ENCODE data around the gene SLC9A9.
"Not testable (repeated sequence)": the region's sequence is repeated elsewhere in the genome, so short reads cannot be mapped to it uniquely, and the experiment has no call there.

SLC9A9 gene

GRCh38 chr3:143535994-143536784 is 312.1 kb downstream of the SLC9A9 start:
- no peak for DNase-seq

GRCh38 chr3:143533391-143533790 is 314.9 kb downstream of the SLC9A9 start:
- DNase-seq: no peak

GRCh38 chr3:143532091-143532490 is 316.2 kb downstream of the SLC9A9 start:
- DNase-seq: no peak

GRCh38 chr3:143531101-143531500 is 317.2 kb downstream of the SLC9A9 start:
- no peak for DNase-seq

- DNase-seq: no peak
Measured at GRCh38 chr3:143529798-143530197, 318.5 kb downstream of the SLC9A9 start.

GRCh38 chr3:143529018-143529478 is 319.2 kb downstream of the SLC9A9 start:
- no peak for DNase-seq

GRCh38 chr3:143526011-143526545 is 322.2 kb downstream of the SLC9A9 start:
- no peak for DNase-seq

- DNase-seq: no peak
Measured at GRCh38 chr3:143525408-143525807, 322.9 kb downstream of the SLC9A9 start.

- no peak for DNase-seq
Measured at GRCh38 chr3:143521803-143522202, 326.5 kb downstream of the SLC9A9 start.

- DNase-seq: not testable (repeated sequence)
Measured at GRCh38 chr3:143517131-143517530, 331.1 kb downstream of the SLC9A9 start.

- no peak for DNase-seq
Measured at GRCh38 chr3:143514874-143515273, 333.4 kb downstream of the SLC9A9 start.

- no peak for DNase-seq
Measured at GRCh38 chr3:143514109-143514508, 334.2 kb downstream of the SLC9A9 start.

GRCh38 chr3:143511174-143511879 is 336.9 kb downstream of the SLC9A9 start:
- DNase-seq: no peak

GRCh38 chr3:143510601-143511000 is 337.7 kb downstream of the SLC9A9 start:
- no peak for DNase-seq

GRCh38 chr3:143507735-143508580 is 340.3 kb downstream of the SLC9A9 start:
- no peak for DNase-seq

GRCh38 chr3:143506190-143506589 is 342.1 kb downstream of the SLC9A9 start:
- DNase-seq: no peak

GRCh38 chr3:143503325-143503885 is 344.9 kb downstream of the SLC9A9 start:
- DNase-seq: no peak

GRCh38 chr3:143502081-143502480 is 346.2 kb downstream of the SLC9A9 start:
- DNase-seq: no peak

- DNase-seq: no peak
Measured at GRCh38 chr3:143497382-143497781, 350.9 kb downstream of the SLC9A9 start.

GRCh38 chr3:143496191-143496590 is 352.1 kb downstream of the SLC9A9 start:
- no peak for DNase-seq

- DNase-seq: no peak
Measured at GRCh38 chr3:143495527-143495926, 352.7 kb downstream of the SLC9A9 start.

GRCh38 chr3:143486611-143487010 is 361.7 kb downstream of the SLC9A9 start:
- no peak for DNase-seq
